Measurements from ENCODE around the gene SRSF9.

- TF ChIP-seq CTCF (IDR thresholded peaks at IDR 0.05) (no peak), POLR2A (IDR thresholded peaks at IDR 0.05) (no peak)
Observed at GRCh38 chr12:120412421-120412820, 57.1 kb downstream of the SRSF9 start.
